Kidney (tissue), 22 donors: ENCODE results near the gene PTGER3. TPM values are rescaled to one million over a fixed set of nuclear protein-coding genes. Genes with fewer than 3 reads are reported as not detected.

Source experiments
- DNase-seq, 5 donors: peaks; one replicate each; pipeline ENCODE4 v3.0.0-alpha.2; 2013 to 2020
- FAIRE-seq: peaks from 2 replicates; lab custom pipeline; 2012; peaks lifted over from hg19 to GRCh38; lab: Jason Lieb, UNC
- H3K27ac ChIP-seq, 2 donors: one replicate each; pipeline ENCODE4 v1.7.0; 2013; ENCODE audit warnings: low read depth in 2 of 2, low read length in 2 of 2, inconsistent platforms in 1 of 2
- H3K27me3 ChIP-seq: one replicate; pipeline ENCODE4 v1.7.1; 2013; ENCODE audit warnings: low read length, inconsistent platforms; ENCODE audit not compliant: control insufficient read depth, insufficient read depth
- H3K36me3 ChIP-seq, 3 donors: one replicate each; pipeline versions ENCODE4 v1.7.0 to v1.7.1; 2013; ENCODE audit warnings: low read length in 3 of 3, control low read depth in 1 of 3, inconsistent platforms in 1 of 3; ENCODE audit not compliant: insufficient read depth in 3 of 3, control insufficient read depth in 2 of 3
- H3K4me1 ChIP-seq, 3 donors: one replicate each; pipeline versions ENCODE4 v1.7.0 to v1.7.1; 2013; ENCODE audit warnings: low read length in 3 of 3, inconsistent platforms in 1 of 3, low read depth in 1 of 3; ENCODE audit not compliant: control insufficient read depth in 2 of 3, insufficient read depth in 2 of 3
- H3K4me3 ChIP-seq, 3 donors: one replicate each; pipeline versions ENCODE4 v1.7.0 to v1.8.1; 2013; ENCODE audit warnings: low read length in 3 of 3, control low read depth in 1 of 3, inconsistent platforms in 1 of 3
- H3K9ac ChIP-seq, 3 donors: one replicate each; pipeline versions ENCODE4 v1.7.0 to v1.7.1; 2013; ENCODE audit warnings: low read length in 3 of 3, control low read depth in 1 of 3, inconsistent platforms in 1 of 3
- H3K9me3 ChIP-seq, 3 donors: one replicate each; pipeline versions ENCODE4 v1.7.0 to v1.7.1; 2013; ENCODE audit warnings: low read length in 3 of 3, control low read depth in 1 of 3, inconsistent platforms in 1 of 3; ENCODE audit not compliant: control insufficient read depth in 2 of 3, insufficient read depth in 1 of 3
- CTCF ChIP-seq: IDR thresholded peaks from 3 replicates; pipeline ENCODE4 v1.5.1; 2012; ENCODE audit warnings: mild to moderate bottlenecking, moderate library complexity, borderline replicate concordance; ENCODE audit not compliant: insufficient read depth; ENCODE audit errors: extremely low read depth
- intact Hi-C: fragments of 100-400 bp; cut with DNase I; formaldehyde crosslinking; loops from one replicate; pipeline ENCODE4 v1.11.1; 2022
- long read RNA-seq, 10 donors: library from polyadenylated mRNA in 1 of 10; unstranded in 1 of 10; transcript quantifications; one replicate each; pipeline ENCODE4 v2.0.0 and lab custom pipeline, GENCODE V29; 2021 to 2026
- polyA plus RNA-seq: library from polyadenylated mRNA; stranded (reverse); fragments of 350-450 nt; fragmentation: Illumina TruSeq; extraction: RNeasy Lipid Tissue Mini Kit (QIAGEN cat#74804); gene quantifications from one replicate; pipeline ENCODE4 v1.2.3, GENCODE V29; 2014; ENCODE audit warnings: low read depth, low replicate concordance; ENCODE audit not compliant: insufficient read depth
- total RNA-seq: library from RNA; stranded (reverse); fragmentation: NEBNext Ultra II Directional; extraction: Animal tissue kit (Norgen Biotek cat#: 25700); gene quantifications from one replicate; pipeline ENCODE4 v1.2.1, GENCODE V29; 2021
- donor health status: control.
- donor health status: control.
- donor health status: control.
- donor health status: control.
- donor health status: control.
- donor health status: DM: yes; HTN: yes; CAD: no.
- donor health status: Normal renal cell carcinoma (clear cell type).

PTGER3 gene
- total RNA-seq, result 9.0 TPM
- 102 TPM for polyA plus RNA-seq
- long read RNA-seq, donor 1, full-length matches to known transcripts, result 10 of 10 reads
- long read RNA-seq, donor 1, partial matches to known transcripts, result 0 of 10 reads
- long read RNA-seq, donor 1, other reads (novel, unspliced or antisense), result 0 of 10 reads
- long read RNA-seq, donor 2, full-length matches to known transcripts, result 29 of 29 reads
- long read RNA-seq, donor 2, partial matches to known transcripts, result 0 of 29 reads
- long read RNA-seq, donor 2, other reads (novel, unspliced or antisense), result 0 of 29 reads
- long read RNA-seq, donor 3, full-length matches to known transcripts, result 45 of 45 reads
- long read RNA-seq, donor 3, partial matches to known transcripts, result 0 of 45 reads
- long read RNA-seq, donor 3, other reads (novel, unspliced or antisense), result 0 of 45 reads
- long read RNA-seq, donor 4, full-length matches to known transcripts, result 16 of 16 reads
- long read RNA-seq, donor 4, partial matches to known transcripts, result 0 of 16 reads
- long read RNA-seq, donor 4, other reads (novel, unspliced or antisense), result 0 of 16 reads
- long read RNA-seq, donor 5, partial matches to known transcripts, result 0 of 2 reads
- long read RNA-seq, donor 5, other reads (novel, unspliced or antisense), result 0 of 2 reads
- long read RNA-seq, donor 6, full-length matches to known transcripts, result 9 of 9 reads
- long read RNA-seq, donor 6, partial matches to known transcripts, result 0 of 9 reads
- long read RNA-seq, donor 6, other reads (novel, unspliced or antisense), result 0 of 9 reads
- long read RNA-seq, donor 7, full-length matches to known transcripts, result 18 of 23 reads
- long read RNA-seq, donor 7, partial matches to known transcripts, result 0 of 23 reads
- long read RNA-seq, donor 7, other reads (novel, unspliced or antisense), result 5 of 23 reads
- long read RNA-seq, donor 8, full-length matches to known transcripts, result 17 of 17 reads
- long read RNA-seq, donor 8, partial matches to known transcripts, result 0 of 17 reads
- long read RNA-seq, donor 8, other reads (novel, unspliced or antisense), result 0 of 17 reads
- long read RNA-seq, donor 9, full-length matches to known transcripts, result 9 of 9 reads
- long read RNA-seq, donor 9, partial matches to known transcripts, result 0 of 9 reads
- long read RNA-seq, donor 9, other reads (novel, unspliced or antisense), result 0 of 9 reads
- long read RNA-seq, donor 10, full-length matches to known transcripts, result 23 of 23 reads
- long read RNA-seq, donor 10, partial matches to known transcripts, result 0 of 23 reads
- long read RNA-seq, donor 10, other reads (novel, unspliced or antisense), result 0 of 23 reads

GRCh38 chr1:71047635-71048607, at the start of gene PTGER3:
TSS of gene PTGER3 (minus strand) at chr1:71047816. CDS start at chr1:71047577, 239 bp downstream.
- no peak for FAIRE-seq
- TF ChIP-seq CTCF, result no peak
- Histone ChIP-seq H3K27me3 (peaks cover 15% of the 10 kb centered on the region), H3K36me3 (no peaks in the 10 kb centered on the region), H3K9me3 (no peaks in the 10 kb centered on the region), H3K27ac (peak within 1 kb of the TSS; percentile 84 to 91), H3K9ac (peak within 1 kb of the TSS; percentile 23 to 88 (median 77)), H3K4me3 (peak within 1 kb of the TSS; percentile 58 to 91 (median 76)), H3K4me1 (peaks cover 0 to 9% (median 2%) of the 10 kb centered on the region in 3 donors)
- peak; percentile 66 to 90 (median 75) for DNase-seq
- intact Hi-C loops, result loop anchor here (5.0 to 10.0 kb wide), 2 partner anchors 363 to 516 kb away; no protein-coding TSS in a partner anchor

GRCh38 chr1:71094913-71095312, 47.3 kb upstream of the PTGER3 start:
- no peak for TF ChIP-seq CTCF
- FAIRE-seq, result no peak

GRCh38 chr1:71093938-71094337, 46.3 kb upstream of the PTGER3 start:
- Histone ChIP-seq H3K9ac (no peak overlapping the region), H3K27ac (no peak overlapping the region), H3K4me3 (no peak overlapping the region), H3K9me3 (no peaks in the 10 kb centered on the region), H3K27me3 (no peaks in the 10 kb centered on the region), H3K4me1 (no peaks in the 10 kb centered on the region), H3K36me3 (no peaks in the 10 kb centered on the region)
- intact Hi-C loops, result no loop called here
- DNase-seq (peak in 1 of 5 donors; percentile 26), FAIRE-seq (no peak)
- no peak for TF ChIP-seq CTCF

More at GRCh38 chr1:71094913-71095312, 47.3 kb upstream of the PTGER3 start:
- Histone ChIP-seq H3K4me3 (no peak overlapping the region), H3K4me1 (no peaks in the 10 kb centered on the region), H3K36me3 (no peaks in the 10 kb centered on the region), H3K27ac (no peak overlapping the region), H3K9me3 (no peaks in the 10 kb centered on the region), H3K9ac (no peak overlapping the region), H3K27me3 (no peaks in the 10 kb centered on the region)
- intact Hi-C loops, result no loop called here
- no peak for DNase-seq
